GM18907 (cell line): ENCODE results near the gene CABP2.
"Not testable (repeated sequence)": the region's sequence is repeated elsewhere in the genome, so short reads cannot be mapped to it uniquely, and the experiment has no call there.

ENCODE experiments used
- ATAC-seq: cut with Tn5 transposase; IDR thresholded peaks from one replicate; pipeline ENCODE4 v1.9.1; 2021; ENCODE audit warnings: mild to moderate bottlenecking, moderate library complexity; ENCODE audit not compliant: unreplicated experiment

Gene CABP2

GRCh38 chr11:67495234-67496005 lies 27.8 kb downstream of the CABP2 start:
- no peak for ATAC-seq

GRCh38 chr11:67494371-67495233 lies 28.6 kb downstream of the CABP2 start:
- no peak for ATAC-seq

DNA sequence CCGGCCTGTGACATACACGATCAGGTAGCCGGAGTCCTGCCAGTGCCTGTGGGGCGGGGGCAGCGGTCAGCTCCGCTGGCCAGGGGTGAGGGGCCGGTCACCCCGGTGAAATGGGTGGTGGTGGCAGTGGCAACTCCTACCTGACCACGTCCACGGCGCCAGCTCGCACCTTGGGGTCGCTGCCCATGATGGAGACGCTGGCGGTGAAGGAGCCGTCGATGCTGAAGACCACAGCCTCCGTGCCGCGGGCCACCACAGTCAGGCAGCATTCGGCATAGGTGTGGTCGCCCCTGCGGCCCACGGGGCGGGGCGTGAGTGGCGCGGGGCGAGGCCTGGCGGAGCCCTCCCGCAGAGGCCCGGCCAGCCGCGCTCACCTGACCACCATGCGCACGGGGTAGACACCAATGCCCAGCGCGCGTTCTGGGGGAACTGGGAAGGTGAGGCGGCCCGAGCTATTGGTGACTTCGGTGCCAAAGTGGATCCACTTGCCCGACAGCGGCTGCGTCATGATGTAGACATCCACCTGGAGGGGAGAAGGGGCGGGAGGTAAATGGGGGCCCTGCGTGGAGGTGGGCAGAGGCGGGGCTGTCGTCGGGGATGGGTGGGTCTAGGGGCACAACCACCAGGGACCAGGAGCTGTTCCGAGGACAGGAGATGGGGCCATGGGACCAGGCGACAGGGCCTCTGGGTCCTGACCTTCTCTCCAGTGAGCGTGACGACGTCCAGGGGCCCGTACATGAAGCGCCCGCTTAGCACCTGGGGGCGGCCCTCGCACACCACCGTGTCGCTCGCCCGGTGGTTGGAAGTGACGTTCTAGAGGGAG lies 29.5 kb downstream of the CABP2 start:
- no peak for ATAC-seq

DNA sequence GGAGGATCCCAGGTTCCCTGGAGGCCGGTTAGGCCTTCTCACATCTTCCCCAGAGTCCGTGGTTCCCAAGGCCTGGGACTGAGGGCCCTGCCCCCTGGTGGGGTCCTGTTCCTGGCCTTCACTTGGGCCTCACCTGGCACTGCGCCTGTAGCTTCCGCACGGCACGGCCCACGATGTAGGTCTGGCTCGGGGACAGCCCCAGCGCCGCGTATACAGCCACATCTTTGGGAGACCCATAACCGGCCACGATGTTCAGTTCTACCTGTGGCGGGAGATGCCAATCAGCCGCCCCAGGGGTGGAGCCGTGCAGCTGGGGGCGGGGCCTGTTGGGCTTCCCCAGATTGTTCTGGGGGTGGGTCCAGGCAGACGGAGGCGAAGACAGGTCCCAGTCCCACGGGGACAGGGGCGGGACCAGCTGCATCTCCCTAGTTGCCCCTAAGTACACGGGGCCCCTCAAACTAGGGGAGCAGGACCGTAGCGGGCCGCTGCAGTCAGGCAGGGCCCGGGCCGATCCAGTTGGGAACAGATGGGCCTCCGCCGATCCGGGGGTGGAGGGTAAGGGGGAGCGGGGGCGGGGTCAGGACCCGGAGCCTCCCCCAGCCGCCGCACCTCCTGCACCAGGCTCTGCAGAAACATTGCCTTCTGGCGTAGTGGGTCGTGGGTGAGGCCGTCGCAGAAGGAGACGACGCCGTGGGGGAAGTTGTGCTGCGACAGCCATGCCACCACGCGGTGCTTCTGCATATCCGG lies 30.3 kb downstream of the CABP2 start:
- no peak for ATAC-seq

- no peak for ATAC-seq
These were observed 31.0 kb downstream of the CABP2 start for GRCh38 chr11:67492069-67492727.

DNA sequence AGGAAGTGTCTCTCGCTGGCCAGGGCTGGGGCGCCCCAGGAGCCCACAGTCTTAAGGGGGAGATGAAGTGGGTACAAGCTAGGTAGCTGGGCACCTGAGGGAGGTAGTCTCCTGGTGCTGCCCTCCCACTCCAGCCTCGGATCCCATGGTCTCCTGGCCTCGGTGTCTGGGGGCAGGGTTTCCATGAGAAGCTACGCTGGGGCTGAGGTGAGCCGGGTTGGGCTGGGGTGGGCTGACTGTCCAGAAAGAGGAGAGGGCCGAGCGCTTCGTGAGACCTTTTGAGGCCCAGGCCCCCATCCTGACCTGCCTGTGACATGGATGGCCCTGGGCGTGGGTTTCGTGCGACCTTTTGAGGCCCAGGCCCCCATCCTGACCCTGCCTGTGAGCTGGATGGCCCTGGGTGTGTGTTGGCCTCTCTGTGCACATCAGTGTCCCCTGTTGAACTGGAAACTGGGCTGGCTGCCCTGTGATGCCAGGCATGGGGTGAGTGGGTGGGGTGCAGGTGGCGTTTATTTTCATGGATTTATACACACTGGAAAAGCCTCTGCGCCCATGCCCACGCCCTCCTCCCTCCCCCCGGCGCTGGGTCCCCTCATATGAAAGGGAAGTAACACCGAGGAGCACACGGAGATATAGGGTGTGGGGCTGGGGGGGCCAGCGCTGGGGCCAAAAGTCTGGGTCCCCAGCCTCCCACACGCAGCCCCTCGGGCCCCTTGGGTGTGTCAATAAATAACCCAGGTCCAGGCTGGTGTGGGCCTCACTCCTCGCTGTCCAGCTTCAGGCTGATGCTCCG lies 31.8 kb downstream of the CABP2 start:
- ATAC-seq, result no peak

DNA sequence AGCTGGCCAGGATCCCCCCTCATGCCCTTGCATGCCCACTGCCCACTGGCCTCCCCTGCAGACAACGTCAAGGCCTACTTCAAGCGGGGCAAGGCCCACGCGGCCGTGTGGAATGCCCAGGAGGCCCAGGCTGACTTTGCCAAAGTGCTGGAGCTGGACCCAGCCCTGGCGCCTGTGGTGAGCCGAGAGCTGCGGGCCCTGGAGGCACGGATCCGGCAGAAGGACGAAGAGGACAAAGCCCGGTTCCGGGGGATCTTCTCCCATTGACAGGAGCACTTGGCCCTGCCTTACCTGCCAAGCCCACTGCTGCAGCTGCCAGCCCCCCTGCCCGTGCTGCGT lies 32.5 kb downstream of the CABP2 start:
- ATAC-seq, result no peak

DNA sequence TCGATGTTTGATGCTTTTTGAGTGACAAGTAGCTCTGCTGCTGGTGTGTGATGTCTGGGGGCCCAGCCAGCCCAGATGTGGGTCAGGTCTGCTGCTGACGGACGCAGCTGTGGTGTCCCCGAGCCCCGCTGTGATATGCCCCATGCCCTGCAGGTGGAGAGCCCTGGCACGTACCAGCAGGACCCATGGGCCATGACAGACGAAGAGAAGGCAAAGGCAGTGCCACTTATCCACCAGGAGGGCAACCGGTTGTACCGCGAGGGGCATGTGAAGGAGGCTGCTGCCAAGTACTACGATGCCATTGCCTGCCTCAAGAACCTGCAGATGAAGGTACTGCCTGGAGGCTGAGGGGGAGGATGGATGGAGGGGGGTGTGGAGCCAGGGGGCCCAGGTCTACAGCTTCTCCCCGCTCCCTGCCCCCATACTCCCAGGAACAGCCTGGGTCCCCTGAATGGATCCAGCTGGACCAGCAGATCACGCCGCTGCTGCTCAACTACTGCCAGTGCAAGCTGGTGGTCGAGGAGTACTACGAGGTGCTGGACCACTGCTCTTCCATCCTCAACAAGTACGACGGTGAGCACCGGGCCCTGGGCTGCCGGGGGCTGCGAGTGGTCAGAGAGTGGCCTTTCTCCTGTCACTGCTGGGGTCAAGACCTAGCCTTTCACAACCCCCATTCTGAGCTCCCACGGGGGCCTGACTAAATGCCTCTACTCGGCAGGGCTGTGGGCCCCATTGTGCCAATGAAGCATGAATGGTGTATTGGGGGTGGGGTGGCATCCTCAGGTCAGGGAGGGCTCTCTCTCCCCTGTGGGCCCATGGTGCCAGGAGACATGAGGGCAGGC lies 33.1 kb downstream of the CABP2 start:
- ATAC-seq, result no peak

DNA sequence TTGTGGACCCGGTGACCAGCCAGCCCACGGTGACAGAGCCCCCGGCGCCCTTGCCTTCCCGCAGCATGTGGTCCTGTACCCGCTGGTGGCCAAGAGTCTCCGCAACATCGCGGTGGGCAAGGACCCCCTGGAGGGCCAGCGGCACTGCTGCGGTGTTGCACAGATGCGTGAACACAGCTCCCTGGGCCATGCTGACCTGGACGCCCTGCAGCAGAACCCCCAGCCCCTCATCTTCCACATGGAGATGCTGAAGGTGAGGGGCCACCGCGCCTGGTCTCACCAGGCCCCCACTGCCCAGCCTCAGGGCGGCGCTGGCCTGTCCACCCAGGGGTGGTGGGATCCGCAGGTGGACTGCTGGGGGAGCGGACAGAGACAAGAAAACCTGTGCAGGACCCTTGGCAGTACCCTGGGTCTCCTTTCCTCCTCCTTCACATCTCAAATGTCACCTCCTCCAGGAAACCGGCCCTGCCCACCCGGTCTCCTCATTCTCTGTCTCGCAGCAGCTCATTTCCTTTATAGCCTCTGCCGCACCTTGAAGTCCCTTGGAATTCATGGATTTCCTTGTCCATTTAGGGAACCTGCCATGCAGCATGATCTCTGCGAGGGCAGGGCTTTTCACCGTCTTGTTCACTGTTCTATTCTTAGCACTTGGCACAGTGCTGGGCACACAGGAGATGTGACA lies 33.9 kb downstream of the CABP2 start:
- ATAC-seq, result no peak

DNA sequence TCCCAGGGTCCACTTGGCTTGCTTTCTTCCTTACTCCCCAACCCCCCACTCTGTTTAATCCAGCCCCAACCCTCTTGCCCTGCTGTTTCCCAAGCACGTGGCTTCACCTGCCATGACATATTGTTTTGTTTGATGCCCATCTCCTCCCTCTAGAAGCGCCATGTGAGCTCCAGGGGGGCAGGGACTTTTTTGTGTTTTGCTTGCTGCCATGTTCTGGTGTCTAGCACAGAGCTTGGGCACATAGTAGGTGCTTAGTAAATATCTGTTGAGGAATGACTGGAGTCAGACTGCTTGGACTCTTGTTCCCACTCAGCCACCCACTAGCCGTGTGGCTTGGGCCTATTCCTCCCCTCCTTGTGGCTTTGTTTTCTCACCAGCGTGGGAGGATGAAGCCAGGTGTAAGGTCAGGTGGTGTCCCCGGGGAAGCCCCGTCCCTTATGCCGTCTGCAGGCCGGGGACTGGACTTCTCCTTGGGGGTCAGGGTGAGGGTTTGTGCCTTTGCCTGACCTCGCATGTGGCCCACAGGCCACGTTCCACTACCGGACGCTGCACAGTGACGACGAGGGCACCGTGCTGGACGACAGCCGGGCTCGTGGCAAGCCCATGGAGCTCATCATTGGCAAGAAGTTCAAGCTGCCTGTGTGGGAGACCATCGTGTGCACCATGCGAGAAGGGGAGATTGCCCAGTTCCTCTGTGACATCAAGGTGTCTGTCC lies 36.6 kb downstream of the CABP2 start:
- ATAC-seq, result peak; percentile 27

GRCh38 chr11:67485873-67486361 lies 37.3 kb downstream of the CABP2 start:
- not testable (repeated sequence) for ATAC-seq

DNA sequence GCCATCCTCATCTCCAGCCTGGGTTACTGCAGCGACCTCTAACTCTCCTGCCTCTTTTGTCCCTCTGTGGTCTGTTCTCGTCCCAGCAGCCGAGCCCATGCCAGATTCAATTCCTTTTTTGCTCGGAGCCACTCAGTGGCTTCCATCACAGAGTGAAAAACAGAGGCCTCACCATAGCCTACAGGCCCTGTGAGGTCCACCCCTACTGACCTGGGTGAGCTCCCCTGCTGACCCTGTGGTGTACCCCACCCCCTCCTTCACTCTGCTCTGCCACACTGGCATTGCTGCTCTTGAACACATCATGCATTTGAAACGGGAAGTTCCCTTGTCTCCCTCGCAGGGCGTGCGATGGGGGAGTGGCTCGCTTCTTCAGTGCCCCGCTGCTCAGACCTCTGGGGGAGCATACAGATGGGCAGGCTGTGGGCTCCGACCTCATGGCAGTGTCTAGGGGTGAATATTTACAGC lies 38.4 kb downstream of the CABP2 start:
- ATAC-seq, result no peak

GRCh38 chr11:67483831-67484665 lies 39.2 kb downstream of the CABP2 start:
- ATAC-seq, result no peak

GRCh38 chr11:67482827-67483798 lies 40.1 kb downstream of the CABP2 start, which contains the start of gene AIP:
Gene AIP (plus strand): TSS chr11:67483026. CDS start chr11:67483159, 133 bp downstream.
- peak; percentile 74 for ATAC-seq
